Skeletal muscle cell (primary cell): ENCODE data around the gene SAG.
A peak's percentile ranks its signal among the peaks of the same experiment; 100 is the strongest.

ENCODE experiments used
- DNase-seq: peaks from one replicate; pipeline ENCODE4 v3.0.0-alpha.2; 2010; ENCODE audit warnings: low read depth
- H3K4me3 ChIP-seq: 2 replicates; pipeline ENCODE4 v1.5.1; 2011; ENCODE audit warnings: low read depth, mild to moderate bottlenecking, control low read depth, low read length, moderate library complexity

Gene SAG

GRCh38 chr2:233352141-233352842 is 44.7 kb downstream of the SAG start:
- DNase-seq: no peak

GRCh38 chr2:233353101-233353768 is 45.6 kb downstream of the SAG start:
- no peak for DNase-seq
- H3K4me3 ChIP-seq: no peak overlapping the region

More at GRCh38 chr2:233352141-233352842, 44.7 kb downstream of the SAG start:
- H3K4me3 ChIP-seq: no peak overlapping the region

GRCh38 chr2:233353769-233354499 is 46.3 kb downstream of the SAG start, which contains the start of gene DGKD:
Gene DGKD, plus strand, starts transcription at chr2:233354494. Its CDS starts 25 bp downstream, at chr2:233354519.
- H3K4me3 ChIP-seq: peak within 1 kb of the TSS; percentile 79
- no peak for DNase-seq

- peak overlapping the region; percentile 79 for H3K4me3 ChIP-seq
- DNase-seq: no peak
Observed at GRCh38 chr2:233354500-233354924, 46.9 kb downstream of the SAG start.

GRCh38 chr2:233354971-233355574 is 47.5 kb downstream of the SAG start:
- DNase-seq: no peak
- peak overlapping the region; percentile 79 for H3K4me3 ChIP-seq

- no peak overlapping the region for H3K4me3 ChIP-seq
- no peak for DNase-seq
Observed at GRCh38 chr2:233355916-233356315, 48.3 kb downstream of the SAG start.

GRCh38 chr2:233356546-233357308 is 49.1 kb downstream of the SAG start:
- H3K4me3 ChIP-seq: no peak overlapping the region
- no peak for DNase-seq

- no peak overlapping the region for H3K4me3 ChIP-seq
- no peak for DNase-seq
Observed at GRCh38 chr2:233358335-233358734, 50.7 kb downstream of the SAG start.

- H3K4me3 ChIP-seq: no peak overlapping the region
- no peak for DNase-seq
Observed at GRCh38 chr2:233358947-233359346, 51.3 kb downstream of the SAG start.

GRCh38 chr2:233359823-233360222 is 52.2 kb downstream of the SAG start:
- no peak for DNase-seq
- no peak overlapping the region for H3K4me3 ChIP-seq

GRCh38 chr2:233360771-233361176 is 53.2 kb downstream of the SAG start:
- DNase-seq: no peak
- H3K4me3 ChIP-seq: no peak overlapping the region

- H3K4me3 ChIP-seq: no peak overlapping the region
- DNase-seq: no peak
Observed at GRCh38 chr2:233361297-233361696, 53.7 kb downstream of the SAG start.

GRCh38 chr2:233362742-233363141 is 55.1 kb downstream of the SAG start:
- DNase-seq: no peak
- no peak overlapping the region for H3K4me3 ChIP-seq

- DNase-seq: no peak
- no peak overlapping the region for H3K4me3 ChIP-seq
Observed at GRCh38 chr2:233363744-233364235, 56.2 kb downstream of the SAG start.

GRCh38 chr2:233365861-233366520 is 58.4 kb downstream of the SAG start:
- no peak for DNase-seq
- H3K4me3 ChIP-seq: no peak overlapping the region

GRCh38 chr2:233367586-233367985 is 60.0 kb downstream of the SAG start:
- H3K4me3 ChIP-seq: no peak overlapping the region
- DNase-seq: no peak

GRCh38 chr2:233368756-233369155 is 61.1 kb downstream of the SAG start:
- DNase-seq: no peak
- no peak overlapping the region for H3K4me3 ChIP-seq

- H3K4me3 ChIP-seq: no peak overlapping the region
- DNase-seq: no peak
Observed at GRCh38 chr2:233369462-233369861, 61.8 kb downstream of the SAG start.
